Suppressor macrophage treated with lipopolysaccharide for 4 hours (primary cell): ENCODE results near the gene STRAP.

Experiments
- DNase-seq: peaks from one replicate; pipeline ENCODE4 v3.0.0-alpha.2; 2020

The STRAP gene, protein sequence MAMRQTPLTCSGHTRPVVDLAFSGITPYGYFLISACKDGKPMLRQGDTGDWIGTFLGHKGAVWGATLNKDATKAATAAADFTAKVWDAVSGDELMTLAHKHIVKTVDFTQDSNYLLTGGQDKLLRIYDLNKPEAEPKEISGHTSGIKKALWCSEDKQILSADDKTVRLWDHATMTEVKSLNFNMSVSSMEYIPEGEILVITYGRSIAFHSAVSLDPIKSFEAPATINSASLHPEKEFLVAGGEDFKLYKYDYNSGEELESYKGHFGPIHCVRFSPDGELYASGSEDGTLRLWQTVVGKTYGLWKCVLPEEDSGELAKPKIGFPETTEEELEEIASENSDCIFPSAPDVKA

DNA sequence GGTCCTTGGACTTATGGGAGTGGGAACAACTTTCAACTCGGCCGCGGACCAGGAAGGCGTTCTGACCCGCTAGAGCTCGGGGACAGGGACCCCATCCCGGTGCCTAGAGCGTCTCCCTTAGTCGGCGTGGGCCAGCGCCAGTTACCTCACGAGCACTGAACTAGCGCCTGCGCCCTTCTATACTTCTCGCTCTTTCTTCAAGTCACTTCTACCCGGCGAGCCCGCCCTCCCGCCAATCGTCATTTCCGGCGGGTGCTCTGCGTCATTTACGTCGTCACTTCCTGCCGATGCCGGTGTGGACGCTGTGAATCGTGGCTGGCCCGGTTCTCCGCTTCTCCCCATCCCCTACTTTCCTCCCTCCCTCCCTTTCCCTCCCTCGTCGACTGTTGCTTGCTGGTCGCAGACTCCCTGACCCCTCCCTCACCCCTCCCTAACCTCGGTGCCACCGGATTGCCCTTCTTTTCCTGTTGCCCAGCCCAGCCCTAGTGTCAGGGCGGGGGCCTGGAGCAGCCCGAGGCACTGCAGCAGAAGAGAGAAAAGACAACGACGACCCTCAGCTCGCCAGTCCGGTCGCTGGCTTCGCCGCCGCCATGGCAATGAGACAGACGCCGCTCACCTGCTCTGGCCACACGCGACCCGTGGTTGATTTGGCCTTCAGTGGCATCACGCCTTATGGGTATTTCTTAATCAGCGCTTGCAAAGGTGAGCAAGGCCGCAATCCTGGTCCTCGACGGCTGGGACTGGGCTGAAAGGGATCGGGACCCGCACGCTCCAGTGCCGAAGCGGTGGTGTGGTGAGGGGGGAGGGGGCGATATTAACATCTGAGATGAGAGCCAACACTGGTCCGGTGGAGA lies at the start of gene STRAP:
Gene STRAP, plus strand, starts transcription at position 270 of the 854 bp plus-strand sequence. Its CDS starts 321 bp downstream, at position 591.
- peak; percentile 98 for DNase-seq

DNA sequence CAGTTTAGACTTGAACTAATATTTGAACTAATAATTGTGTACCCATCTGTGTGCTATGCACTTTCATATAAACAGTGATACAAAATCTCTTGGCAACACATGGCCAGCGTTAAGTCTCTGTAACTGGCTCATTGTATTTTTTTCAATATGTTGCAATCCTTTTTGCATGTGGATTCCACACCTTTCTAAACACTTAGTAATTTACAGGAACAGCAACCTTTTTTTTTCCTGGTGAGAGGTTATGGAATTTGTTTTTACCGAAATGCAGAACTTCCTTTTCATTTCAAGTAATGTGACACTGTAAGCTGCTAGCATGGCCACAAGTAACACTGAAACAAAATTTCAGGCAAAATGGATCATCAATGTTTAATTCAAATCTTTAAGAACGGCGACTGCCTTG lies 47.6 kb upstream of the STRAP start:
- no peak for DNase-seq

DNA sequence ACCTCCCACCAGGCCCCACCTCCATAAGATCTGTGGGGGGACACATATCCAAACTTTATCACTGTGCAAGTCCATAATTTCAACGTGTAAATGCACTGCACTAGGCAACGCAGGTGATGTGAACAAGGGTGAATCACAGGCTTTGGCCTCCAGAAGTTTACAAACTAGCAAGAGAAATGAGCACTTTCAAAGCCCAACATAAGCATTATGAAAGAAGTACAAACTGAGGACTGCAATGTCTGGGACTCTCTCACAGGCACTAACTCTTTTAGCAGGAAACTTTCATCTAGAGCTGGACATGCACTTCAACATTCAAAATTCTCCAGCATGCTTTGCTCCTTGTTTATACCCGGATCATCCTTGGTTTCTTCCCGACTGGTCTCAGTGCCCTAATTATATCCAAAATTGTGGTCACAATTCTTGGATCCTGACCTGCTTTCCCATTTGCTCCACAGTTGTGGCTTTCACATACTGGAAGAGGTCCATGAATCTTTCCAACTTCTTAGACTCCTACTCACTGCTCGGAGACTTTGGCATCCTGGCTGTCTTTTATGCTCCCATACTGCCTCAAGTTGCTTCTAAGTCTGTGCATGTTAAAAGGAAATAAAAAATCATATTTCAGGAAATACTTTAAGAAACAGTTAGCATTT lies 44.9 kb upstream of the STRAP start:
- DNase-seq: no peak

DNA sequence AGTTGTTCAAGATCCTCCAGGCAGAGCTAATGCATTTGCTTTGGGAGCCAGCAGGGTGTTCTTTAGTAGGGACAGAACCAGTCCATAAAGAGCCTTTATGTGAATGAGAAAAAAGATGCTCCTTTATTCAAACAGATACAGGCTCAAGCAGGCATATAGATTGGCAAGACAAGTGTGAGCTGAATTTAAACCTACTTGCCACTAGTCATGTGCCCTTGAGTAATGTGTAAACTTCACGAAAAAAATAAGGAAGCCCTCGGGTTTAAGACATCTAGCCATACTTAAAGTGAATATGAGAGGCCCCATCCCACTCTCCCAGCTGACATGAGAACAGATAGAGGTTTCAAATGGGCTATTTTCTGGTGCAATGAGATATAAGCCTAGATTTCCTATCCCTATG lies 43.1 kb upstream of the STRAP start:
- DNase-seq: peak; percentile 61

DNA sequence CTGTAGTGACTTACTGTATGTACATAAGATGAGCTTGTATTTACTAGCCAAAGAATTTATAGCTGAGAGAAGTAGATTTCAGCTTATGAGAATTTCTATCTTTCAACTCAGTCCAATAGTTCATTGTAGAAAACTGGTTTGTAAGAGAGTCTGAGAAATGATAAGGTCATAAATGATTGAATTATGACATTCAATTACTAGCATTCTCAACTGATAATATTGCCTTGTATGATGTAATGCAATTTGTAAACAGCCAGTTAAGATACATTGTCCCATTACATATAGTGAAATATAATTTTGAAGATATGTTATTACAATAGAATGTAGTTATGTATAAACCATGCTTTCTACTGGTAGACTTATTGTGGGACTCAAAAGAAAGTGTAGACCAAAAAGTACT lies 42.5 kb upstream of the STRAP start:
- DNase-seq: no peak

DNA sequence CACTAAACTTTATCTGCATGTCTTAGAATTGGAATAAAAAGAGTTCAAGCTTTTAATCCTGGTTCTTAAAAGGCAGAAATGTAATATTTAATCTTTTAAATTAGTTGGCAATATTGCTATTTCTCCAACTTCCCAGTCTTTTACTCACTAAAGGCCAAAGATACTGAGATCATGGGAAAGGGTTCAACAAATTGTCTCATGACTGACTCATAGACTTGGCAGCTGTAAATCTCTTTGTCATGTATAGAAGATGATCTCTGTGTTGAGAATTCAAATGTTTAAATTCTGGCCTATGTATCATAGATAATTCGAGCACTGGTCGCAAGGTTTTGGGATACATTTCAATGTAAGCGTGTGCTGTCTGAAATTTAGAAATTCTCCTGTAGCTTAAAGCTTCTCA lies 40.1 kb upstream of the STRAP start:
- peak; percentile 30 for DNase-seq

DNA sequence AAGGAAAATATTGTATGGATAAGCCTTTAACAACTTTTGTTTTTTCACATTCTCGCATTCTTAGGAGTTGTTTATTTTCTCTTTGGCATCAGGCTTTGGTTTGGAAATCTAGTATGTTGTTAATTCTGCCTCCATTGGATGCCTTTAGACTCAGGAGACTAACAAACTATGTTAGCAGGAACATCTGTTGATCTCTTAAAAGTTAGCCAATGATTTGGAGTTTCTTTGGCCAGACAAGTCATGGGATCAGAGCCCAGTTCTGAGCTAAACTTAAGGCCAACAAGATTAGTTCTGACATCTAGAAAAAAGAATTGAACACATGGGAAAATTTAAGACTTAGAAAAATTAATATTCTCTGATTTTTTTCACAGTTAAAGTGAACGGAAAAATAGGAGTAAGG lies 35.3 kb upstream of the STRAP start:
- DNase-seq: no peak

DNA sequence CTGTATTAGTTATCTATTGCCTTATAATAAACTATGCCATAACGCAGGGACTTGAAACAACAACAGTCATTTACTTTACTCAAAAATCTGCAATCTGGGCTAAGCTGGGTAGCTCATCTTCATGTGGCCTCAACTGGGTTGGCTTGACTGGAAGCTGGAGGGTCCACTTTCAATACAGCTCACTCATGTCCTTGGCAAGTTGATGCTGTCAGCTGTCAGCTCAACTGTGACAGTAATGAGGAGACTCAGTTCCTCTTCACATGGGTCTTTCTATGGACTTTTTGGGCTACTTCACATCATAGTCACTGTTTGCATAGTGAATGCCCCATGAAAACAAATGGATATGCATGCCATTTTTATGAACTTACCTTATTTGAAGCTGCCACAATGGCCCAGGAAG lies 33.6 kb upstream of the STRAP start:
- no peak for DNase-seq

DNA sequence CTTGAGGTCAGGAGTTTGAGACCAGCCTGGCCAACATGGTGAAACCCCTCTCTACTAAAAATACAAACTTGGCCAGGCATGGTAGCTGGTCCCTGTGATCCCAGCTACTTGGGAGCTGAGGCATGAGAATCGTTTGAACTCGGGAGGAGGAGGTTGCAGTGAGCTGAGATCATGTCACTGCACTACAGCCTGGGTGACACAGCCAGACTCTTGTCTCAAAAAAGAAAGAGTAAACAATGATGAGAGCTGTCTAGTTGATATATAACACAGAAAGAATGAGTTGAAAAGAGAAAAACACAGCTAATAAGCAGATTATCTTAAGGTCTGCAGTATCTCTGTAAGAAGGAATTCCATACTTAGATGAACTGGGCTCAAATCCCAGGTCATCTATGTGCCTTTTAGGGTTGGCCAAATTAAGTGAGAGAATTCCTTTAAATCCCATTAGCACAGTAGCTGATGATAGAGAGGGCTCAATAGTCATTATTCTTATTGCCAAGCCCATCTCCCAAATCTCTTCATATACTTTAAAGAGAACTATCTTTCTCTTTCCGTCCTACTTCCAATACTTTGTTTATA lies 31.1 kb upstream of the STRAP start:
- DNase-seq: no peak

DNA sequence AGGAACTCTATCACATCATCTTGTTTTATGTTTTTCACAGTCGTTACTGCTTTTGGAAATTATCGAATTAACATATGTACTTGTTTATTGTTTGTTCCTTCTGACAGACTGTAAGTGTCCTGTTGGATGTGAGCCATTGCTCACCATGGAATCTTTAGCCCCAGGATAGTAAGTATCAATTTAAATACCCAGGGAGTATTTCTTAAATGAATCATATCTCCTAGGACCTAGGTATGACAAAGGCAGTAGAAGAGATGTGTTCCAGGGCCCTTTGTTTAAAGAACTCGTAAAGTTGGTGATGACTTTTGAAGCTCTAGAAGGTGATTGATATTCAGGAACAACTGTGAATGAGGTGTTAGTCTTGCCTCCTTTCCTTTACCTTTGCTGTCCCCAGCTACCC lies 30.3 kb upstream of the STRAP start:
- no peak for DNase-seq

DNA sequence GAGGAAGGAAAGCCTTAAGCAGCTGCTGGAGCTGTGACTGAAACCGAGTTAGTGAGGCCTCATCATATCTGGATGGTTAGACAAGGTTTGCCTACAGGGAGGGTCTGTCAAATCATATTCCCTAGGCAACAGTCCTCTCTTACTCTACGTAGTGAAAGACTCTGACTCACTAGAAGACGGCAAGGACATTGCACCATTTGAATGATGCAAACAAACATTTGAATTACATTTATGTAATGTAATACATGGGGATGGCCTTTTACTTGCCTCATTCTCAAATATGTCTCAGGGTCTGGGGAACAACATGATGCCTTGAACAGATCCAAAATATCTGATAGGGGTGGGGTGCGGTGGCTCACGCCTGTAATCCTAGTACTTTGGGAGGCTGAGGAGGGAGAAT lies 29.8 kb upstream of the STRAP start:
- no peak for DNase-seq

DNA sequence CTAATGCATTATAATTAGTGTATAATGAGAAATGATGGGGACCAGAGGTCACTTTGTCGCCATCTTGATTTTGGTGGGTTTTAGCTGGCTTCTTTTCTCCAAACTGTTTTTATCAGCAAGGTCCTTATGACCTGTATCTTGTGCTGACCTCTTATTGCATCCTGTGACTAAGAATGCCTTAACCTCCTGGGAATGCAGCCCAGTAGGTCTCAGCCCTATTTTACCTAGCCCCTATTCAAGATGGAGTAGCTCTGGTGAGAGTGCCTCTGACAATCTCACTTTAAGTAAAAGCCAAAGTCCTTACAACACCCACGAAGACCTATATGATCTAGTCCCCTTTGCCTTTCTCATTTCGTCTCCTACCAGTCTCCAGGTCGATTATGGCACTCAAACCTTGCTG lies 28.3 kb upstream of the STRAP start:
- DNase-seq: no peak

DNA sequence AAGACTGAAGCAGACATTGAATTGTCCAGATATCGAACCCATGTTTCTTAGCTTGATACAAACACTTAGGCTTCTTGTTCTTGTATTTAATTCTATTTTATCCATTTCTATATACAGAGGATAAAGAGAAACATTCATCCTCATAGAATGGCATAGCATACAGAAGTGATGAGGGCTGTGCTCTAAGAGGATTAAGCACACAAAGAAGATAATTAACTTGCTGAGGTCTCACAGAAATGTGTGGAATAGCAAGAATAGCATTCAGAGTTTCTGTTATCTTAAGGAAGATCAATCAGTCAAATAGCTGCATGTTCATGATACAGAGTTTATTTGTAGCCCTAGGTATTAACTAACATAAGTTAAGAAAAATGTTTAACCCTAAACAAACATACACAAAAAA lies 27.3 kb upstream of the STRAP start:
- DNase-seq: no peak

DNA sequence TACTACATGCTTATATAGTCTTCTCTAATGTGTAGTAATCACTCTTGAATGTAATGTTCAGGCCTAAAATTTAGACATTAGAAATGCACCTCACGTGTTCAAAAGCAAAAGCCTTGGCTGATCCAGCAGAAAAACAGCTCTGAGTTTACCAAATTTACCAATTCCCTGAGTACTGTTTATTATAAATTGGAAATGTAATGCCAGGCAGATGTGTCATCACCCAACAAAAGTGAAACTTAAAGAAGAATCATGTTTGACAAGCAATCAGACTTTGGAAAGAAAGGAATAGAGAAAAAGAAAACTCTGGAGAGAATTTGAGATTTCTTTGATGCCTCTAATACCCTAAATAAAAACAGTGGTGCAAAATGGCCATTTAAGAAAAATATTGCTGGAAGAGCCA lies 26.5 kb upstream of the STRAP start:
- peak; percentile 35 for DNase-seq

DNA sequence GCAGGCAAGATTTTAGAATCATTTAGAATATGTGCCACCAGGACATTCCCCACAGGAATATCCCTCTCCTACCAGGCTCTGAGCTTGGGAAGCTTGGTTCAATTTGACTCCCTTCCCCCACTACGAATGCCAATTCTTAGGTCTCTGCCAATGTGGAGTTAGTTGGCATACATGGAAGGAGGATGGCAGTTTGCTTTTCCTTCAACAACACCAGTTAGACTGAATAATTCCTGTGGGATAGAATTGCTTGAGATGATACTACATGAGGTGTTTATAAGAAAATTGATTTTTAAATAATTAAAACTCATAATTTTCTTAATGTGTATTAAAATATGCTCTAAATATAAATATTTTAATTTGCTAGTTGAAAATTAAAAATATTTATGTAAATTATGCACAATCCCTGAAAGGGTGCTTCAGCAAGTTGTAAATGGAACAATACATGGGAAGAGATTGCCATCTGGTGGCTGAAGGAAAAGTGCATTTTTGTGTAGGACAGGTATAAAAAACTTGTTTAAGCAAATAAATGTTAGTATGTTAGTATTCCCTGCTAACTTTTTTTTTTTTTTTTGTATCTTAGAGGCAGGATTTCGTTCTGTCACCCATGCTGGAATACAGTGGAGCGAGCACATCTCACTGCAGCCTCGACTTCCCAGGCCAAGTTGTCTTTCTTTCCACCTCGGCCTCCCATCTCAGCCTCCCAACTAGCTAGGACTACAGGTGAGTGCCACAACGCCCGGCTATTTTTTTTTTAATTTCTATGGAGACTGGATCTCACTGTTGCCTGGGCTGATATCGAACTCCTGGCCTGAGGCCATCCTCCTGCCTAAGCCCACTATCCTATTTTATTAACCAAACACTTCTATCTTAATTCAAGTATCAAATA lies 25.8 kb upstream of the STRAP start:
- DNase-seq: peak; percentile 77

DNA sequence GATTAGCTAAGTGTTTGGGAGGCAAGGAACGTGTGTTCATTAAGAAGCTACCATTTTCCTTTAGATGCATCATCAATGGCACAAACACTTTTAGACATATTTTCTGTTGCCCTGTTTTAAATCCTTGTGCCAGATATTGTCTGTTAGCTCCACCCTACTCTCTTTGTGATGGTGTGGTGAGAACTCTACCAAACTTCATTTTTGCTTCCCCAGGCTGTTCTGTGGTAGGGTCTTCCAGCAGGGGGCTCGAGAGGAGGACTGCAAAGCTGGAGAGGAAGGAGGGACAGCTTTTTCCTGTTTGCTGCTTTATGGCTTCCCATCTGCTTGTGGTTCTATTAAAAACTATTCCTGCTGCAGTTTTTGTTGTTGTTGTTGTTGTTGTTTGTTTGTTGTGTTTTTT lies 23.8 kb upstream of the STRAP start:
- no peak for DNase-seq

DNA sequence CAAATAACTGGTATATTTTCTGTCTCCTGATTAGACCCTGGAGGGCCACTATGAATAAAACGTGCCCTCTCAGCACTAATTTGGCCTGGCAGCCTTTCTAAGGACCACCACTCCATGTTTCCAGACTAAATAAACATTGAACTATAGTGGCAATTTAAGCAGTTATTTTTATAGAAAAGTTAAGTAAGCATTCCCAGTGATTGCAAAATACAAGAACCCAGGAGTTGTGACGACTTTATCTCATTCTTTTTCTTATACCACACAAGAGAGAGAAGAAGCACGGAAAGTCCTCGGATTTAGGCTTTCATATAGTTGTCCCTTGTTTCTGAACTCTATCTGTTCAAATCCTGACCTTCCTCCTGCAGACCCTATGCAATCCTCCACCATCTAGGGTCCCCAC lies 23.1 kb upstream of the STRAP start:
- DNase-seq: no peak

DNA sequence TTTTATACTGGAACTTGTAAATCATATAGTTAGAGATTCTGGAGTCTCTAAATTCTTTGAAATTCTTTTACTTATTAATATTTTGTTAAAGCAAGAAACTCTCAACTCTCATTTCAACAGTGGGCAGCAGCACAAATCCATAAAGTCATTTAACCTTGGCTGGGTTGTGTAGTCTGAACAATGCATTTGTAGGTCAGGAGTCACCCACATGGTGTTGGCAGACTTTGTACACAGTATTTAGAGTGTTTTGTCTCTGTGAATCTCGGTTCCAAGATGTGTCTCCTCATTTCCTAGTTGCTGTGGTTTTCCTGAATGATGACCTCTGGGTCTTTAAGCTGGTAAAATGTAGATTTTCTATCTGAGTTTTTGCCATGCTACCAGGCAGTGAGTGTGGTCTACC lies 20.8 kb upstream of the STRAP start:
- DNase-seq: no peak

DNA sequence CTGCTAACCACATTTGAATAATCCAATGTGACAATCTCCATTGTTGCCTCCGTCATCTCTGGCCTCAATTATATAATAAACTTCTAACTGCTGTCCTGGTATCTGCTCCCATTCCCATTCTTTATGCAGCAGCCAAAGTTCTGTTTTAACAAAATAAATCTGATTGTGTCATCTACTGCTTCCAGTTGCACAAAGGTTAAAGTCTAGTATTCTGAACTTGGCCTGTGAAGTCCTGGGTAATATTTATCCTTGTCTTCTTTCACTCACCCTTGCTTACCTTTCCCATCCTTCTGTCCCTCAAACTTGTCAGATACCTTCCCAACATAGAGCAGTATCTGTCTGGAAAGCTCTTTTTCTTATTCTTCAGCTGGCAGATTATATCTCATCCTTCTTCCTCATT lies 19.3 kb upstream of the STRAP start:
- no peak for DNase-seq

DNA sequence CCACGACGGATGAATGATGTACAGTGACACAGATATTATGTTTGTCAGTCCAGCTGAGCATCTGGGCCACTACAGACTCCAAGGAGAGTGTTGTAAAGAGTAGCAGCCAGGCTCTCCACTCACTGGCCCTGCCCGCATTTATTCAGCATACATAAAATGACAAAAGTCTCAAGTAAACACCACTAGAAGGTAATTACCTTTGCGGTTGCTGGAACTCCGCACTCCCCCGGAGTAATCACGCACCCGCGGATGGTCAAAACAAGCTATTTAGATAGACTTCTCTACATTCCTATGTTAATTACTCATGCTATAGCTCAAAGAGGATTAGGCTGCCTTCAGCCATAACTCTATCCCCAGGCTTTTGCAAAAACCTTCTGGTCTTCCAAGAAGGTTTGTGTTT lies 18.8 kb upstream of the STRAP start:
- no peak for DNase-seq

DNA sequence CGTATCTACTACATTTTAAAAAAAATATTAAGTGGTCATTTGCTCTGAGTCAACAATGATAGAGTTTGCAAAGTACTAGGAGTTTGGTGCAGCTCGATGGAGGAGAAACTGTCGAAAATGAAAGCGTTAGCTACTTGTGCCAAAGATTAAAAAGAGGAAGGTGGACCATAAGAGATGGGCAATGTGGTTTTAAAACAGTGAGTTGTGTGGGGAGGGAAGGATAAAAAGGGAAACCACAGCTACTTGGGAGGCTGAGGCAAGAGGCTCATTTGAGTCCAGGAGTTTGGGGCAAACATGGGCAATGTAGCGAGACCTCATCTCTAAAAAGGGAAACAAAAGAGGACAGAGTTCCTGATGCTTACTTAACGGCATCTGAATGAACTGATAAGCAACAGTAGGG lies 18.2 kb upstream of the STRAP start:
- DNase-seq: peak; percentile 87

DNA sequence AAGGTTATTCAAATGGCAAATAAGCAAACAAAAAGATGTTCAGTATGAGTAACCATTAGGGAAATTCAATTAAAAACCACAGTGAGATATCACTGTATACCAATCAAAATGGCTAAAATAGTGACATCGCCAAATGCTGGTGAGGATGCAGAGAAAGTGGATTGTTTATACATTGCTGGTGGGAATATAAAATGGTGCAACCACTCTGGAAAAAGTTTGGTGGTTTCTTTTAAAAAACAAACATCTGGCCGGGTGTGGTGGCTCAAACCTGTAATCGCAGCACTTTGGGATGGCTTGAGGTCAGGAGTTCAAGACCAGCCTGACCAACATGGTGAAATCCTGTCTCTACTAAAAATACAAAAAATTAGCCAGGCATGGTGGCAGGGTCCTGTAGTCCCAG lies 14.0 kb upstream of the STRAP start:
- DNase-seq: no peak

DNA sequence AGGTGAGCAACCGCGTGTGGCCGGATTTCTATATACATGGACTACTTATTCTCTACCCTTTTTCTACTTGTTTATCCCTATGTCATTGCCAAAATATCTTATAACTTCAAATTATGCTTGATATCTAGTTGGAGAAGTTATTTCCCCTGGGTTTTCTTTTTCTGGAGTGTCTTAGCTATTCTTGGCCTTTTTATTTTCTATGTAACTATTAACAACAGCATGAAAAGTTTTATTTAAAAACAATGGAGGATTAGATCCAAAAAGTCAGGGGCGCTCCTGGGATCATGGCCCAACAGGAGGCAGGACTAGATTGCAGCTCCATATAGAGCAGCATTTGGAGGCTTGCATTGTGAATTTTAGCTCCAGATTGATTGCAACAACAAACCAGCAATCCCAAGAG lies 8.6 kb upstream of the STRAP start:
- DNase-seq: no peak
